Suprapubic skin (tissue), 4 donors: ENCODE measurements around the gene TRIM54.

Source experiments
- EP300 ChIP-seq: sonication (generic); formaldehyde crosslinking; IDR thresholded peaks from one replicate; pipeline ENCODE4 v1.6.1; 2017; ENCODE audit warnings: antibody characterized with exemption
- POLR2A ChIP-seq, 2 donors: fragments of 450-650 bp; IDR thresholded peaks; one replicate each; pipeline ENCODE4 v1.6.1; 2017; ENCODE audit warnings: antibody characterized with exemption in 2 of 2, mild to moderate bottlenecking in 2 of 2, moderate library complexity in 2 of 2
- POLR2AphosphoS5 ChIP-seq, 3 donors: sonication (generic); formaldehyde crosslinking; IDR thresholded peaks; one replicate each; pipeline ENCODE4 v1.6.1; 2017; ENCODE audit warnings: antibody characterized with exemption in 3 of 3
- TF ChIP-seq, protein P1 (sequence below), 2 donors: fragments of 200-600 bp in 1 of 2; fragments of 450-650 bp in 1 of 2; sonication (generic) in 1 of 2; IDR thresholded peaks; one replicate each; pipeline ENCODE4 v1.5.1; 2016 to 2019; ENCODE audit warnings: antibody characterized with exemption in 2 of 2, mild to moderate bottlenecking in 1 of 2, moderate library complexity in 1 of 2

DNA sequence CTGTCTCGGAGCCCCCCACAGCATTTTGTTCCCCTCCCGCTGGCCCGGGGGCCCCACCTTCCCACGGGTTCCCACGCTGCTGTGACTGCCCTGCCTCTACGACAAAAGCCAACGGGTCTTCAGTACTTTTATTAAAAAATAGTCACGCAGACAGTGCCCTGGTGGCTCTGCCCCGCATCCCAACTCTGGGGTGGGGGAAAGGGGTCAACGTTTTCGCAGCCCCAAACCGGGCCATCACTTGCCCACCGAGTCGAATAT is 25.0 kb downstream of the TRIM54 start:
- TF ChIP-seq POLR2A (IDR thresholded peaks at IDR 0.05) (no peak), EP300 (no peak), POLR2AphosphoS5 (IDR thresholded peaks at IDR 0.05) (no peak)
- TF ChIP-seq, protein P1, sequence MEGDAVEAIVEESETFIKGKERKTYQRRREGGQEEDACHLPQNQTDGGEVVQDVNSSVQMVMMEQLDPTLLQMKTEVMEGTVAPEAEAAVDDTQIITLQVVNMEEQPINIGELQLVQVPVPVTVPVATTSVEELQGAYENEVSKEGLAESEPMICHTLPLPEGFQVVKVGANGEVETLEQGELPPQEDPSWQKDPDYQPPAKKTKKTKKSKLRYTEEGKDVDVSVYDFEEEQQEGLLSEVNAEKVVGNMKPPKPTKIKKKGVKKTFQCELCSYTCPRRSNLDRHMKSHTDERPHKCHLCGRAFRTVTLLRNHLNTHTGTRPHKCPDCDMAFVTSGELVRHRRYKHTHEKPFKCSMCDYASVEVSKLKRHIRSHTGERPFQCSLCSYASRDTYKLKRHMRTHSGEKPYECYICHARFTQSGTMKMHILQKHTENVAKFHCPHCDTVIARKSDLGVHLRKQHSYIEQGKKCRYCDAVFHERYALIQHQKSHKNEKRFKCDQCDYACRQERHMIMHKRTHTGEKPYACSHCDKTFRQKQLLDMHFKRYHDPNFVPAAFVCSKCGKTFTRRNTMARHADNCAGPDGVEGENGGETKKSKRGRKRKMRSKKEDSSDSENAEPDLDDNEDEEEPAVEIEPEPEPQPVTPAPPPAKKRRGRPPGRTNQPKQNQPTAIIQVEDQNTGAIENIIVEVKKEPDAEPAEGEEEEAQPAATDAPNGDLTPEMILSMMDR (IDR thresholded peaks at IDR 0.05) = no peak
